Fibroblast of pulmonary artery (primary cell): ENCODE measurements around the gene CLECL1.
A peak's percentile ranks its signal among the peaks of the same experiment; 100 is the strongest.
"Not testable (repeated sequence)": the region's sequence is repeated elsewhere in the genome, so short reads cannot be mapped to it uniquely, and the experiment has no call there.

Experiments used
- DNase-seq: peaks from one replicate; pipeline ENCODE4 v3.0.0-alpha.2; 2010; ENCODE audit warnings: low read depth
- H3K4me3 ChIP-seq: replicated peaks from 2 replicates; pipeline ENCODE4 v1.5.1; 2011; ENCODE audit warnings: low read depth, mild to moderate bottlenecking, control low read depth, low read length, moderate library complexity
- TF ChIP-seq, protein P1 (sequence below): IDR thresholded peaks from 2 replicates; pipeline ENCODE4 v1.5.1; 2011; ENCODE audit warnings: mild to moderate bottlenecking, control low read depth, low read length, inconsistent platforms; ENCODE audit errors: missing control alignments

CLECL1 gene

DNA sequence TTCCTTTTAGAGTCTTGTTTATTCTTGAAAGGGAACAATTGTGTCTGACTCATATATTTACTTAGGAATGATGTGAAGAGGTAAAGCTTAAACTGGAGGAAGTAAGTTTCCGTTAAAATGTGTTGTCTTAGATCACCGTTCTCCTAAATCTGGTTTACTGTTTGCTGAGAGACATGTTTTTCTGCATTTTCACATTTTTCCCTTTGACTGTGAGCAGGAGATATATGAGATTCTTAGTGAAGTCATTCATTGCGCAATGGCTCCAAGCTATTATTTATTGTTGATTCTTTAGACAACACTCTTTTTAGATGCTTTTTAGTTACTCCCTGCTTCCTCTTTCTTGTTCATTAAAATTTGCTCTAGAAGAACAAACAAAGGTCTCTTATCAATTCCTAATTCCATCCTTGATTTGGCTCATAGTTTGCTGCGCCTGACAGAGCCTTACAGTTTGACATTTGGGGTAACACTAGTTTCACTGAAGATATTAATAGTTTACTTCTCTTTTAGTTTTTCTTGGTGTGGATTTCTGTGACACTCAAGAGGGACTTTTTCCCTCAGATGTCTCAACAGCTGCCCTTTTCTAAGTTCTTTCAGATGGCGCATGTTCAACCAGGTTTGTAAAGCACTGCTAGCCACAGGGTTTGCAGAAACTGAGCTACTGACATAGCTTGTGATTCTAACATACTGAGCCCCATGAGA, 11.4 kb downstream of the CLECL1 start:
- no peak overlapping the region for H3K4me3 ChIP-seq
- TF ChIP-seq, protein P1, sequence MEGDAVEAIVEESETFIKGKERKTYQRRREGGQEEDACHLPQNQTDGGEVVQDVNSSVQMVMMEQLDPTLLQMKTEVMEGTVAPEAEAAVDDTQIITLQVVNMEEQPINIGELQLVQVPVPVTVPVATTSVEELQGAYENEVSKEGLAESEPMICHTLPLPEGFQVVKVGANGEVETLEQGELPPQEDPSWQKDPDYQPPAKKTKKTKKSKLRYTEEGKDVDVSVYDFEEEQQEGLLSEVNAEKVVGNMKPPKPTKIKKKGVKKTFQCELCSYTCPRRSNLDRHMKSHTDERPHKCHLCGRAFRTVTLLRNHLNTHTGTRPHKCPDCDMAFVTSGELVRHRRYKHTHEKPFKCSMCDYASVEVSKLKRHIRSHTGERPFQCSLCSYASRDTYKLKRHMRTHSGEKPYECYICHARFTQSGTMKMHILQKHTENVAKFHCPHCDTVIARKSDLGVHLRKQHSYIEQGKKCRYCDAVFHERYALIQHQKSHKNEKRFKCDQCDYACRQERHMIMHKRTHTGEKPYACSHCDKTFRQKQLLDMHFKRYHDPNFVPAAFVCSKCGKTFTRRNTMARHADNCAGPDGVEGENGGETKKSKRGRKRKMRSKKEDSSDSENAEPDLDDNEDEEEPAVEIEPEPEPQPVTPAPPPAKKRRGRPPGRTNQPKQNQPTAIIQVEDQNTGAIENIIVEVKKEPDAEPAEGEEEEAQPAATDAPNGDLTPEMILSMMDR = no peak
- DNase-seq = peak; percentile 41

DNA sequence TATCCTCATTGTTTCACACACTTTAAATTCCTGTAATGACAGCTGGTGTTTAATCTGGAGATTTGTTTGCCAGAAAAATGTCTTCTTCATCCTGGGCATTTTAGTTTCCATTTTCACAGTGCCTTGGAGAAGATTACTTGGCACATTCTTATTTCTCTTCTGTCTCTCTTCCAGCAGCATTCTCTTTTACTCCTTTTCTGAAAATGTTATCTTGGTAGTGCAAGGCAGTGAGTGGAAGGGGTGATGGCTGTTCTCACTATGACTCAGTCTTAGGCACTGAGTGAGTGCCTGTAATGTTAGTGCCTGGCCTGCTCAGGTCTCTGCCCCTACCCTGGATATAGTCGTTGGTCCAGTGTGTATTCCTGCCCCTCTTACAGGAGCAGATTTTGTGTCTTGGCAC, 13.1 kb downstream of the CLECL1 start:
- DNase-seq = no peak
- H3K4me3 ChIP-seq = no peak overlapping the region
- TF ChIP-seq, protein P1 = no peak

DNA sequence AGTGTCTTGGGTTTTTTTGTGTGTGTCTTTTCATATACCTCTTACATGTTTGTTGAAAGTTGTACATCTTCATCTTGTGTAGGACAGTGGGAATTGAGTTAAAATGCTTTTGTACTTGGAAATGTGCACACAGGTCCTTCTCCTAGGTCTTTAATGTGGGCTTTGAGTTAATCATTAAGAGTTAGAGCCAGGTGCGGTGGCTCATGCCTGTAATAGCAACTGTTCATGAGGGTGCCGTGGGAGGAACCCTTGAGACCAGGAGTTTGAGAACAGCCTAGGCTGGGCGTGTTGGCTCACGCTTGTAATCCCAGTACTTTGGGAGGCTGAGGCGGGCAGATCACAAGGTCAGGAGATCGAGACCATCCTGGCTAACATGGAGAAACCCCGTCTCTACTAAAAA, 13.9 kb downstream of the CLECL1 start:
- no peak overlapping the region for H3K4me3 ChIP-seq
- TF ChIP-seq, protein P1 = no peak
- DNase-seq = no peak

DNA sequence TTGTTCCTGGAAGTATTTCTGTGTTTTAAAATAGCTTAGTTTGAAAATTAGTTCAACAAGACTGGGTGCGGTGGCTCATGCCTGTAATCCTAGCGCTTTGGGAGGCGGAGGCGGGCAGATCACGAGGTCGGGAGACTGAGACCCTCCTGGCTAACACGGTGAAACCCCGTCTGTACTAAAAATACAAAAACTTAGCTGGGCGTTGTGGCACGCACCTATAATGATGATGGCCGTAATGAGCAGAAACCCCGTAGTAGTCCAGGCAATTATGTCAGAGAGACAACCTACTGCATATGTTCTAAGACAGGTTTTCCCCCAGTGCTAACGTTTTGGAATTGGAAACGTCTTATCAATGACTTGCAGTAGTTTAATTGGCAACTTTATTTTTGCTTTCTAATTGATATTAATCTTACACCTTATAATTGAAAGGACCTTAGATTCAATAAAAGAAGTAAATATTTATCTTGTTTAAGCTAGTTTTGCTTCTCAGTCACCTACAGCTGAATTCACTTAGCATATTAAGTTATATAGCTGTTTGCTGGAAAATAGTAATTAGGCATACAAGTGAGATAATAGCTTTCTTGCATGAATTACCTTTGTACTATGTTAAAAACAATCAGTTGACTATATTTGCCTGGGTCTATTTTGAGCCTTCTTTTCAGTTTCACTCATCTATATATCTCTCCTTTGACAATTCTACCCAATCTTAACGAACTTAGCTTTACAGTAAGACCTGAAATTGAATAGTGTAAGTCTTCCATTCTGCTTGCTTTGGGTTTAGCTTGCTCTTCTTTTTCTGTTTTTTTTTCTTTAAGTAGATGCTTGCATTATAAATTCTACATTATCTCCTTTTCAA, 15.6 kb downstream of the CLECL1 start:
- no peak overlapping the region for H3K4me3 ChIP-seq
- TF ChIP-seq, protein P1 = no peak
- no peak for DNase-seq

DNA sequence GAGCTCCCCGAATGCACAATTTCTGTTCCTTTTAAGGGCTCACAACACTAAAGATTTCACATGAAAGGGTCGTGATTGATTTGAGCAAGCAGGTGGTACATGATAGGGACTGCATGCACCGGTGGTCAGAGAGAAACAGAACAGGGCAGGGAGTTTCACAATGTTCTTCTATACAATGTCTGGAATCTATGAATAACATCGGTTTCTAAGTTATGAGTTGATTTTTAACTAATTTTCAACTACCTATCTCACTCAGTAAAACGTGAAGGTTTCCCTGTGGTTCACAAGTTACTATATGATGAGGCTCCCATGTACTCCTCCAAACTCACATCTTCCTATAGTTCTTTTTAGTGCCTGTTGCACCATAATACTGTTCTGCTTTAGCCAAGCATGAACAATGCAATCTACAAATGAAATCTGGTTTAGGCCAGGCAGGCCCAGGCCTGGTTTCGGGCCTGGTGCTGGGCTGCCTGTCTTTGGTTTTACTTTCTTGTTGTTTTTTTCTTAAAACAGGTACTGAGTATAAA, 19.8 kb downstream of the CLECL1 start:
- DNase-seq, H3K4me3 ChIP-seq: not testable (repeated sequence)

DNA sequence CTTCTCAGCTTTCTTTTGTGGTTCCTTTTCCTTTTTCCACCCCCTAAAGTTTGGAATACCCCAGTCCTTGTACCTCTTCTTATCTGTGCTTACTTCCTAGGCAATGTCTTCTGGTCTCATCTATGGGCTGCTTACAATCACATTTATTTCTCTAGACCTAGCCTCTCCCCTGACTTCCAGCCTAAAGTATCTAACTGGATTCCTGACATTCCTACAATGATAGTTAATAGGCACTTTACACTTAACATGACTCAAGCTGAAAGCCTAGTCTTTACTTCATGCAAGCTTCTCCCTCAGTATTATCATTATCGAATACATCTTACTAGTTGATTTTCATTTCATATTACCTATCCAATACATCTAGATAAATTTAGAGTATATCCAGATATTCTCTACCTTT, 21.2 kb downstream of the CLECL1 start:
- no peak overlapping the region for H3K4me3 ChIP-seq
- no peak for DNase-seq
- TF ChIP-seq, protein P1 = no peak

DNA sequence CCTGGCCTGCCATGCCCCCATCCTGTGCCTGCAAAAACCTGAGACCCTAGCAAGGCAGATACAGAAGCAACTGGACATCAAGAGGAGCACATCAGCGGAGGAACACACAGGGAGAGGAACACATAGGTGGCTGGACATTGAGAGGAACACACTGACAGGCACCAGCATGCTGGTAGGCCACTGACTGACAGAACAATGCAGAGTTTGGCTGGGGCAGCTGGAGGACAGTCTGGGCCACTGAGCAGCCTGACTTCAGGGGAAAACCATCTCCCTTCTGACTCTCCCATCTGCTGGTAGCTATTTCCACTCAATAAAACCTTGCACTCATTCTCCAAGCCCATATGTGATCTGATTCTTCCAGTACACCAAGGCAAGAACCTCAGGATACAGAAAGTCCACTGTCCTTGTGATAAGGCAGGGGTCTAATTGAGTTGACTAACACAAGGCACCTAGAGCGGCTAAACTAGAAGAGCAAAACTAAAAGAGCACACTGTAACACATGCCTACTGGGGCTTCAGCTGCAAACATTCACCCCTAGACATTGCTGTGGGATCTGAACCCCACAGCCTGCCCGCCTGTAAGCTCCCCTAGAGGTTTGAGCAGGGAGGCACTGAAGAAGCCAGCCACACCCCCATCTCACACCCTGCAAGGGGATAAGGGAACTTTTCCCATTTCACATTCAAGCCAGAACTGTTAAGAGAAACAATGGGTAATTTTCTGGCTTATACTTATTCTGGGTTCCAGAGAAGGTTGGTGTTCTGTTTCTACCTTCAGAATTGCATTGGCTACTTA, 22.1 kb downstream of the CLECL1 start:
- TF ChIP-seq, protein P1 = no peak
- DNase-seq = no peak
- no peak overlapping the region for H3K4me3 ChIP-seq
